ENCODE results near the gene USP12.

The USP12 gene

DNA sequence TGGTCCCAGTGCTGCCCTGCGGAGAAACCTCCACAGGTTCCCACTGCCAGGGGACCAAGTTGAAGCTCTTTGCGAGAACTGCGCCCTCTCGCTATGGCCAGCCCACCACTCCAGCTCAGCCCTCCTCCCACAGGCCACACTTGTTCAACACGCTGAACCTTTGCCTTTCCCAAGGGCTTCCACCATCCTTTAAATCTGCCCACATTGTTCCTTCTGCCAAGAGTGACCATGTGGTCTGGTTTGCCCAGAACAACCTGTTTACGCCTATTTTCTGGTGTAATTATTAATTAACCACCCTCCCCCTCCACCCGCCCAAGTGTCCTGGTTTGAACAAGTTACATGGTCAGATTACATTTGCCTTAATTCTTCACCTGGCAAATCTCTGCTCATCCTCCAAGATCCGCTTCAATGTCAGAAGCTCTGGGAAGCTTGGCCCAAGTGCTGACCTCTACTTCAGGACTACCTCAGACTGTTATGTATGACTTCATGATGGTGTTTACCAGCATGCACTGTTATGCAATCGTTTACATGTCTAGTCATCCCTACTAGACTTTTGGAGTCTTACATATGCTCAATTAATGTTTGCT, 12.0 kb upstream of the USP12 start:
- no peak for DNase-seq (ENCODE audit: low read depth)

DNA sequence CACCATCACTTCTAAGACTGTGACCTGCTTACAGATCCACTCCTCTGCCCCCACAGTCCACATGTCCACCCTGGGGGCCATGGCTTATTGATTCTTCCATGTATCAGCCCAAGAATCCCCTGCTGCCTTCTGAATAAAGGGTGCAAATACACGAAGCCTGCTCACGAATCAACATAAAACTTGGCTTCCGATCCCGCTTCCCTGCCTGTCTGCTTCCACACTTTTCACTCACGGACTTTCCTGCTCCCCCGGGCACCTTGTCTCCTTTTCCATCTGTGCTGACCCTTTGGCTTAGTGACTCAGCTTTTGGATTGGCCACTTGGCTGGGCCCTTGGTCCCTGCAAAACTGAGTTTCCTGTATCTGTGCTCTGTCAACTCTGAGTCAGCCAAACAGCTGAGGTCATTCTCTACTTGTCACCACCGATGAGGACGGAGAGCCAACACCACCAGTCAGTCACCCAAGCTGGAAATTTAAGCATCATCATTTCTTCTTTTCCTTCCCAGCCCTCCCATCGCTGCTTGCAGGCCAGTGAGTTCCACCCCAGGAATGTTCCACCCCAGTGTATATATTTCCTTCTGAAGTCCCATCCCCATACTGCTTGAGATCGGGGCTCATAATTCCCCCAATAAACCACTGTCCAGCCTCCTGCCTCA, 11.4 kb upstream of the USP12 start:
- DNase-seq (ENCODE audit: low read depth): no peak

DNA sequence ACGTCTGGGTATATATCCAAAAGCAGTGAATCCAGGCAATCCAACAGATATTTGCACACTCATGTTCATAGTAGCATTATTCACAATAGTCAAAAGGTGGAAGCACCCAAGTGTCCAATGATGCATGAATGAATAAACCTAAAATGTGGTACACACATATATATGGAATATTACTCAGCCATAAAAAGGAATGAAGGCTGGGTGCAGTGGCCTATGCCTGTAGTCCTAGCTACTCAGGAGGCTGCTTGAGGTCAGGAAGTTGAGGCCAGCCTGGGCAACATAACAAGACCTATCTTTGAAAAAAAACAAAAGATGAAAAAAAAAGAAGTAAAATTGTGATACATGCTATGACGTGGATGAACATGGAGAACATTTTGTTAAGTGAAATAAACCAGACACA, 10.4 kb upstream of the USP12 start:
- no peak for DNase-seq (ENCODE audit: low read depth)

DNA sequence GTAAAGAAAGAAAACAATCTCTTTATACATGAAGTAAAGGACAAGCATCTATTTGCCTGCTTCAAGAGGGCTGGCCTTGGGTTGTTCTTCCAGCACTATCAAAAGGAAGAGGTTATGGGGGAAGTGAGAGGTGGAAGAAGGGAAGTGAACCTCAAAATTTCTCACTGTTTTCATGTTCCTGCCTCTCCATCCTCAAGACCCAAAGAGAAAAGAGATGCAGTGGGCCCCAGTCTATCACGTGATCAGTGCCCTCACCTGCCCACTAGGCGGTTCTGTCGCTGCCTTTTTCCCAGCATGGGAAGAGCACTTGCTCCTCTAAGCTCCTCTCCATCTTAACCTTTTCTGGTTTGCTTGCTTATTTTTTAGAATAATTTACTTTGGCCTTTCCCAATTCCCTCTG, 6.2 kb upstream of the USP12 start:
- DNase-seq (ENCODE audit: low read depth): no peak

DNA sequence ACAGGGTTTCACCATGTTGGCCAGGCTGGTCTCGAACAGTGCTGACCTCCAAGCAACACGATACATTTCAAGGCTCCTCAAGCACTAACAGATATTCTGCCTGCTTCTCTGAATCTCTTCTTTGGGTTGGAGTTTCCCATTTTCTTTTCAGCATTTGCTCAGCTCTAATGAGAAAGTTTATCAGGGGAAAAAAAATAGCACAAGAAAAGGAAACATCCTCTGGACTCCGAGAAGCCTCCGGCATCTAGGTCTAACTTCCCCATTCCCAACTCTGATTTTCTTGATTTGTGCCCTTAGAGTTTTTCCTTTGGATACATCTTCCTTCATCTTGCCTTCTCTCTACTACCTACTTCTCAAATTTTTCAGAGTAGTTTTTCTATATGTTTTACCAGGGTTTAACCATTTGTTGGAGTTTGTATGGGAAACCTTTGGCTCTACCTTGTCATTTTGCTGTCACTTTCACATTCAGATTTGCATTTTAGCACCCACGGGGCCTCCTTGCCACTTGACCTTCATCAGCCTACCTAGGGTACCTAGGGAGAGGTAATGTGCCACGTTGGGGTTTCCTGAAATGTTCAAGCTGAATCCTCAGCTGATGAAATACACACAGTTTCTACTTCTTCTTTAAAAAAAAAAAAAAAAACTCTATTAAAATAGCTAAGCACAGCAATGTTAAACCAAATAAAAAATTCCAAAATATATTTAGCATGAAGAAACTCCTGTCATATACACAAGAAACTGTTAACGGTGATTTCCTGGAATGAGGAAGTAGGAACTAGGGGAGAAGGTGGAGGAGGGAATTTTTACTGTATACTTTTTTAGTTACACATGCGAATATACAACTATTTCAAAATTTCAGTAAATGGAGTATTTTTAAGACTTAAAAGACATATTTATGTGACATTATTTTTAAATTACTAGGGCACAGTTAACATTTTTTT, 5.1 kb upstream of the USP12 start:
- no peak for DNase-seq (ENCODE audit: low read depth)

DNA sequence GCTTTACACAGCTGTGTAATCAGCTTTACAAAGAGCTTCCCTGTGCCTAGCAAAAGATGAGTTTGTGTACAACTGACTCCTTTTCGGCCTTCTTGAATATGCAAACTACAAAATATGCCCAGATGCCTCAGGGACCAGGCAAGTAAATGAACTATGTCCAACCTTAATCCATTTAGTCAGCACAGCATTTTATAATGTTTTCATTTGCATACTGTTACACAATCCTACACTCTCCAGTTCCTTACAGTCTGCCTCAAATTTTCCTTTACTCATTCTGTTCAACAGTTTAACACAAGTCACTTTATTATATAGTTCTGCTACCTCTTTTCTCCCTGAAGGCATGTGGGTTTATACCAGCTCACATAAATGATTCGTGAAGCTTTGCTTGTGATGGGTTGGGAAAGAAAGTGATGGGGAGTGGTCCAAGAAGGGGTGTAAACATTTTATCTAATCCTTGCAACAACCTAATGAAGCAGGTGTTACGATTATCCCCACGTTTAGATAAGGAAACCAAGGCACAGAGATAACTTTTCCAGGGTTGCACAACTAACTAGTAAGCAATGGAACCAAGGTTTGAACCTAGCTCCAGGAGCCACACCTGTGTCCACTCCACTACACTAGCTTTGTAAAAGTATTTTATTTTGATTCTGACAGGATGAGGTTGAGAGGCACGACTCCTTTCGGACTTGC, 3.3 kb upstream of the USP12 start:
- DNase-seq (ENCODE audit: low read depth): no peak

DNA sequence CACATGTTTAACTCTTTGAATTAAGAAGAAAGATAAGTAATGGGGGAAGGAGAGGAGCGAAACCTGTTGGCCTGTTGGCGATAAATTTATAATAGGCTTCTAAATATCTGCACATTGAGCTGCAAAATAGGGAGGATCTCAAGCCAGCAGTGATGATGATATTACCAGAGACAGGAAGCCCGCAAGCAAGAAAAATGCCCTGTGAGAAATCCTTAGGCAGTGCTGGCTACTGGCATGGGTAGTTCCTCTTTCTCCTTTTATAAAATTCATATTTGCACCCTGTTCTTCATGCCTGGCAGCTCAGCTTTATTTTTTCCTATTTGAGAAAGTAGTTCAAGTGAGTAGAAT, 858 bp upstream of the USP12 start:
- DNase-seq (ENCODE audit: low read depth): no peak

DNA sequence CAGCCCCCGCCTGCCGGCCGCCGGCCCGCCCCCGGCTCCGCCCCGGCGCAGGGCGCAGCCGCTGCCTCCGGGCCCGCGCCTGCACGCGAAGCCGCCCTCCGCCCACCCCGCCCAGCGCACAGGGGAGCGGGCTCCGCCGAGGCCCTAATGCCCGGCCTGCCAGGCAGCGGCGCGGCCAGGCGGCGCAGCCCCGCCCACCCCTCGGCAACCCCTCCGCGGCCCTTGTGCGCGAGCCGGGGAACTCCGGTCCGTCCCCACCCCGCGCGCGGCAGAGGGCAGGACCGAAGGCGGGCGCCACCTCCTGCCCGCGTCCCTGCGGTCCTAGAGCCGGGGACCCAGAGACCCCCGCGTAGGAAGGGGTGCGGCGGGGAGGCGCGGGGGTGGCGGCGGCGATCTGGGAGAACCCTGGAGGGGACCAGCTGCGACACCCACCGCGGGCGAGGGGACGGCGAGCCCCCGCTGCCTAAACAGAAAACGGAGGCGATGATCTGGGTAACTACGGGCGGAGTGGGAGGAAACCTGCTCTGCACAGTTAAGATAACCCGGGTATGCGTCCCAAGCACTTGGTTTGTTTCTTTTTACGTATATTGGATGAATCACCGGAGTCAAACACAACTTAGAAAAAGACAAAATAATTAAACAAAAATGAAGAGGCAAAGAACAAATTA, 350 bp upstream of the USP12 start:
- peak; percentile 88 for DNase-seq (ENCODE audit: low read depth)

DNA sequence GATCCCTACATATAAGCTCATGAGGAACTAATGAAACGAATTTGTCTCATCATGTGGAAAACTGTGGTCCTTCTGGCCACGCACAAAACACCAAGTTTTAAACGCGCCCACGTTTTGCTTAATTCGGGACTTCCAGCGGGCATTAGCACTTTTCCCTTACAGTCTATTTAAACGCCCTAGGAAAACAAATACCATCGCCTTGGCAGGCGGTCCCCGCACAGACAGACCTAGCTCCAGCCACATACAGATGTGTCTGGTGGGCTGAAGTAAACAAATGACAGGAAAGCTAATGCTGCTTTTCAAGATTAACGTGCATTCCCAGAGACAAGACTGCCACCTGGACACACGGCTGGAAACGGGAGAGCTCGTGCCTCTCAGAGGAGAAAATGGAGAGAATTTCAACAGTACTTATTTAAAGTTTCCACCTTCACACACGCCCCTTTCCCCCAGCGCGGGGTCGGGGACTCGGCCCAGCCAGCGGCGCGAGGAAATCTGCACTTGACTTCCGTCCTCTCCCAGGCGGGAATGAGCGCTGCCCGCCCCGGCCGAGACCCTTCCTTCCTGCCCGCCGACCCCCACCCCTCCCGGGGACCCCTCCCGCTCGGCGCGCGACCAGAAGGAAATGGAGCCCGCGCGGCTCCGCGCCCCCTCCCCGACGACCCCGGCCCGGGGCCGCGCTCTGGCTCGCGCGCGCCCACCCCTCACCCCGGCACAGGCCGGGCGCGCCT, 931 bp downstream of the USP12 start:
- peak; percentile 26 for DNase-seq (ENCODE audit: low read depth)

DNA sequence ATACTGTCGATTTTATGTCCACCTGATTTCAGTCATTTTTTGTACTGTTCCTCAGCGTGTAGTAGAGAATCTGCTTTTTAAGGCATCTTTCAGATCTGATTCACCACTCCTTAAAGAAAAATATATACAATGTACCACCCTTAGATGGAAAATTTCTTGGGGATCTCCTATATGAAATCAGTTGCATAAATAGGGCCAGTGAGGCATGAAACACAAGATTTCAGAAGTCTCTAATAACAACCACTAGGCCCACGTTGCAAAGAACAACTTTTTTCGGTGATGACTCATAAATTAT, 1.4 kb downstream of the USP12 start:
- DNase-seq (ENCODE audit: low read depth): no peak

DNA sequence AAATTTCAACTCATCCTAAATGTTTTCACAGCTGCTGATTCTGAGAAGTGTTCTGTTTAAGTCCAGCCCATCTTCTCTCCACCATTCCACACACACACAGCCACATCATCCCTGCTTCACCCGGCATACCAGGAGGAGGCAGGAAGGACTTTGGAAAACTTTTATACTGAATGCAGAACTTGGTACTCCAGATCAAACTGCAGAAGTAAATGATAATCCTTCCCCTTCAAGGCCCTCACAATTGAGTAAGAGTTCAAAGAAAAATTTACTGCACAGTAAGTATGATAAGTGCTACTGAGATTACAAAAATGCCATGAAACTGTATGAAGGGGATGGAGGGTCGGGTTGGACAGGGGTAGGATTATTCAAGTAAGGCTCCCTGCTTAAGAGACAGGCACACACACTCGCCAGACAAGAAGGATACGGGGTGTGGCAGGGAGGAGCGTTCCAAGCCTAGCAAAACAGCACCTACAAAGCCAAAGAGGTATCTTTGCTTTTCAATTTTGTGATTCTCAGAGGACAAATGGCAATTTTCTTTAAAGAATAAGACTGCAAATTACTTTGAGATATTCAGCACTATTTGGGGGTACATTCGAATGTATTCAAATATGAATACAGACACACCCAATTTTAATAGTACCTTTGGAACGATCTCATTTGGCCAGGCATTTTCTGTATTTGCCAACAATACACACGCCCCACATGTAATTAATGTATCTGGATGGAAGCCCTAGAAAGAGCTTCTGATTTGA, 2.5 kb downstream of the USP12 start:
- no peak for DNase-seq (ENCODE audit: low read depth)

DNA sequence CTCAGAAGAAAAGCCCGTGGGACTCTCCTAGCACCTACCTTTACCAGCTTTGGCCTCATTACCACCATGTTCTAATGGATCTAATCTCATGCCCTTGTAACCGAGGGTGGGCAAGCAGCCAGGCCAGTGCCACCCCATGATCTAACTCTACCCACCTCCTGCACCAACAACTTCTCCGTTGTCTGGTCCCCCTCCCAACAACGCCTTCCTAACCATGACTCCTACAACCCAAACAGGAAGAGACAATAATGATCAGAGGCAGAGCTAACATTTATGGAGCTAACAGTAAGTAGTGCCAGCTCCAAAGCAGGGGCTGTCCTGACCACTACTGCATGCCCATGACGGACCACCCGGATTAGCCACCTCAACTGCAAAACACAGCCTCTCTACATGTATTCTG, 3.5 kb downstream of the USP12 start:
- DNase-seq (ENCODE audit: low read depth): no peak

DNA sequence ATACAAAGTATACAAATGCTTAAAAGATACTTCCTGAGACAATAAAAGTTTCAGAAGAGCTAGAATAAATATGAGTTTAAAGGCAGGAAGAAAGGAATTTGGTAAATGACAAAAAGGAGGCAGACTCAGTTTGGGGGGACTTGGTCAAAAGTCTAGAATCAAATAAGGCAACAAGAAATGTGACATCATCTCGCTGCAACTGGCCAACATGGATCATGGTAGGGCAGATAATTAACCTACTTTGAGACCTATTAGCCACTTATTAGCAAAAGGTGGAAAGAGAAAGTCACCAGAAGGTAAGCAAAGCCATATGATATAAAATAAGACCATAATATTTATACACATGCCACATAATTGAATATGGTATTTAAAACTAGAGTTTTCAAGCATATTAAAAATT, 5.3 kb downstream of the USP12 start:
- DNase-seq (ENCODE audit: low read depth): no peak

DNA sequence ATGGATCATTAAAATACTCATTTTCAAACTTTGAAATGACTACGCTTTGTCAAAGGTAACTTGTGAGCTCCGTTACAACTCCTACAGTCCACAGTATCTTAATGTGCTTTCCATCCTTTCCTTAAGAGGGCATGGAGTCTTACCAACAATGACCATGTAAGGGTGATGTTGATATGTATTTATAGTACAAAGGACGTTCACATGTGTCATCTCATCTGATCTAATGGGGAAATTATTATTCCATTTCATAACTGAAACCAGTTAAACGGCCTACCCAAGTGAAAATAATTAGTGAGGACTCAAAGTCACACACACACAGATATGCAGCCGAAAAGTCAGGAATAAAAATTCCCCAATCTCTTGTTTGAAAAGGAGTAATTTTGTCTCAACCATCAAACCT, 9.6 kb downstream of the USP12 start:
- DNase-seq (ENCODE audit: low read depth): no peak

DNA sequence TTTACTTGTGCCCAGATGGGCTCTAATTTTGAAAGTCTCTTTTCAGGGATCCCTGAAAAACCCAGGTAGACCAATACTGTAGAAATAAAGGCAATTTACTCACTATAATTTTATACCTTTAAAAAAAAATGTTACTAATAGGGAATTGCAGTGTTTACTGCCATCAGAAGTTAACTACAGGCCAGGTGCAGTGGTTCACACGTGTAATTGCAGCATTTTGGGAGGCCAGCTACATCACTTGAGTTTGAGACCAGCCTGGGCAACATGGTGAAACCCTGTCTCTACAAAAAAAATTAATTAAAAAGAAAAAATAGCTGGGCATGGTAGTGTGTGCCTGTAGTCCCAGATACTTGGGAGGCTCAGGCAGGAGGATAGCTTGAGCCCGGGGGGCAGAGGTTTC, 10.2 kb downstream of the USP12 start:
- DNase-seq (ENCODE audit: low read depth): no peak

DNA sequence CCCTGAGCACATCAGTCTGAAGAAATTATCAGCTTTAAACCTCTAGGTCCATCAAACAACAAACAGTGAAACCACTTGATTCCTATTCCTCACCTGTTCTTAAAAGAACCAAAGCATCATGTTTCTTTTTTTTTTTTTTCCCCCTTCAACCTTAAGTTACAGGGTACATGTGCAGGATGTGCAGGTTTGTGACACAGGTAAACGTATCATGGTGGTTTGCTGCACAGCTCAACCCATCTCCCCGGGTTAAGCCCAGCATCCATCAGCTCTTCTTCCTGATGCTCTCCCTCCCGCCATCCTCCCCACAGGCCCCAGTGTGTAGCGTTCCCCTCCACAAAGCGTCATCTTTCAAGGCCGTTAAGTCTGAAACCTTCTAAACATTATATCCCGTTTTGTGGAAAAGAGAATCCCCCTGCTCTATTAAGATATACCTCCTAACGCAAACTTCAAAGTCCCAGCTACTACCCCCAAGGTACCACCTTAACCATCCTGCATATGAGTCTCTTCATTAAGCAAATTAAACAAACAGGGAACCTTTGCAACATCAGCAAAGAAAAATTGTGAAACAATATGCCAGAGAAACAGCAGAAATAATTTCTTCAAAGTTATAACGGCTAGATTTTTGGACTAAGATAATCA, 10.8 kb downstream of the USP12 start:
- no peak for DNase-seq (ENCODE audit: low read depth)

DNA sequence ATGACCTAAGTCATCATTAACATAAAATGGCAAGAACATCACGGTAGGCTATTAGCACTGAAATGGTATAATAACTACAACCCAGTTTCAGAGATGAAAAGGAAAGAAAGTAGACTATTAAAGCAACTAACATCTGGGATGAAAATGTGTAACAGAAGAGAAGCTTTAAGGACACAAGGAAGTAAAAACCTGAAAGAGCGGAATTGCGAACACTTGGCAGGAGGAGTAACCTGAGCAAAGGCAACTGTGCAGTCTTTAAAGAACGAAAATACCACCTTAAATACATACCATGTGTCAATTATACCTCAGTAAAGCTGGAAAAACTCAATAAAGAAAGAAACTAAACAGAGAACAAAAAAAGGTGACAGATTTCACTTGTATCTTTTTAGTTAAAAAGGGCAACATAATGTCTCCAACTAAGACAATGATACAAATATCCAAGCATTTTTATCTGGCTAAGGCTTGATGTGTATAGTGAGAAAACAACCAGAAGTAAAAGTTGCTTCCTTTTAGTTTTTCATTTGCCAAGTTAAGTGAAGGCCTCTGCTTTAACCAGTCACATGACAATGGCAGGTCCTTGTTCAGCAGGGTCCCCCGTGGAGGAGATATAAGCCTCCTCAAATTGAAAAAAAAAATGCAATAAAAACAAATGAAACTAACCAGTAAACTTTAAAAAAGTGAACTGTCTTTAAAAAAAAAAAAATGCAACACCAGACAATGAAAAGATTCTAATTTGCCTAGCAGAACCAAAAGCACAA, 11.6 kb downstream of the USP12 start:
- no peak for DNase-seq (ENCODE audit: low read depth)

DNA sequence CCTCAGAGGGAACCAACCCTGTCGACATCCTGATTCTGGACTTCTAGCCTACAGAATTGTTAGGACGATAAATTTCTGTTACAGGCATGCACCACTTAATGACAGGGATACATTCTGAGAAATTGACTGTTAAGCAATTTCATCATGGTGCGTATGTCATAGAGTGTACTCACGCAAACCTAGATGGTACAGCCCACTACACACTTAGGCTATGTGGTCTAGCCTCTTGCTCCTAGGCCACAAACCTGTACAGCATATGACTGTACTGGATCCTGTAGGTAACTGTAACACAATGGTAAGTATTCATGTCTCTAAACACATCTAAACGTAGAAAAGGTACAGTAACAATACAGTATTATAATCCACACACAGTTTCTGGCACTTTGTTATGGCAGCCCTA, 13.3 kb downstream of the USP12 start:
- no peak for DNase-seq (ENCODE audit: low read depth)

DNA sequence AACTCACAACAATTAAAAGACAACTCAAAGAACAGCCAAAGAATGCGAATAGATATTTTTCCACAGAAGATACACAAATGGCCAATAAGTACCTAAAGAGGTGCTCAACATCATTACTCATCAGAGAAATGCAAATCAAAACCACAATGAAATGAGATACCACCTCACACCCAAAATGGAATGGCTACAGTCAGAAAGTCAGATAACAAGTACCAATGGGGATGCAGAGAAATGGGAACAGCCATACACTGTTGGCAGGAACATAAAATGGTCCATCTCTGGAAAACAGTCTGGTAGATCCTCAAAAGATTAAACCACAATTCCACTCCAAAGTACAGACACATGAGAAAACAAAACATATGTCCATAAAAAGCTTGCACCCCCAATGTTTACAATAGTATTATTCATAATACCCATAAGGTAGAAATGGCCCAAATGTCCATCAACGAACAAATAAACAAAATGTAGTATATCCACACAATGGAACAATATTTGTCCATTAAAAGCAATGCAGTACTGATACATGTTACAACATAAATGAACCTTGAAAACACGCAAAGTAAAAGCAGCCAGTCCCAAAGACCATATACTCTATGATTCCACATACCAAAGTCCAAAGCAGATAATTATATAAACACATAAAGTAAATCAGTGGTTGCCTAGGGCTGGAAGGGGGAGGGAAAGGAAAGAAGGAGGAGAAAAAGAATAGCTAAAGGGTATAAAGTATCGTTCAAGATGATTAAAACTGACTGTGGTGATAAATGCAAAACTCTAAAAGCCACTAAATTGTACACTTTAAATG, 19.6 kb downstream of the USP12 start:
- DNase-seq (ENCODE audit: low read depth): no peak

All from activated T-cell treated with anti-CD3 and anti-CD28 coated beads for 1 hour (primary cell).